ENCODE measurements around the gene TRAF7. TPM values are rescaled to one million over a fixed set of nuclear protein-coding genes. Genes with fewer than 3 reads are reported as not detected.
"Not testable (repeated sequence)": the region's sequence is repeated elsewhere in the genome, so short reads cannot be mapped to it uniquely, and the experiment has no call there.

TRAF7 gene
- total RNA-seq, 1 donor from 2014 or later = 76.2 TPM

GRCh38 chr16:2199621-2200139 is 44.1 kb downstream of the TRAF7 start:
- DNase-seq (ENCODE audit: low spot score) = no peak

- DNase-seq (ENCODE audit: low spot score) = no peak
Observed at GRCh38 chr16:2200313-2200712, 44.7 kb downstream of the TRAF7 start.

- DNase-seq (ENCODE audit: low spot score) = not testable (repeated sequence)
Observed at GRCh38 chr16:2203119-2203688, 47.6 kb downstream of the TRAF7 start.

- no peak for DNase-seq (ENCODE audit: low spot score)
Observed at GRCh38 chr16:2204416-2205103, 49.0 kb downstream of the TRAF7 start.

GRCh38 chr16:2205104-2205966 is 49.8 kb downstream of the TRAF7 start, which contains the start of gene MLST8:
MLST8 (plus strand) TSS chr16:2205454; CDS start chr16:2206086, 632 bp downstream.
- peak; percentile 86 for DNase-seq (ENCODE audit: low spot score)

- no peak for DNase-seq (ENCODE audit: low spot score)
Observed at GRCh38 chr16:2205967-2206313, 50.4 kb downstream of the TRAF7 start.

- DNase-seq (ENCODE audit: low spot score) = no peak
Observed at GRCh38 chr16:2206420-2206779, 50.8 kb downstream of the TRAF7 start.

- DNase-seq (ENCODE audit: low spot score) = no peak
Observed at GRCh38 chr16:2206780-2207433, 51.3 kb downstream of the TRAF7 start.

GRCh38 chr16:2207872-2208271 is 52.3 kb downstream of the TRAF7 start:
- no peak for DNase-seq (ENCODE audit: low spot score)

- no peak for DNase-seq (ENCODE audit: low spot score)
Observed at GRCh38 chr16:2208308-2208707, 52.7 kb downstream of the TRAF7 start.

- DNase-seq (ENCODE audit: low spot score) = no peak
Observed at GRCh38 chr16:2208772-2209171, 53.2 kb downstream of the TRAF7 start.

GRCh38 chr16:2209258-2210008 is 53.9 kb downstream of the TRAF7 start:
- DNase-seq (ENCODE audit: low spot score) = no peak

GRCh38 chr16:2210009-2210332 is 54.4 kb downstream of the TRAF7 start:
- DNase-seq (ENCODE audit: low spot score) = no peak

- no peak for DNase-seq (ENCODE audit: low spot score)
Observed at GRCh38 chr16:2210386-2211365, 55.1 kb downstream of the TRAF7 start, which contains the start of gene BRICD5. BRICD5 (minus strand) TSS chr16:2210863; CDS start chr16:2210833, 30 bp downstream.

- DNase-seq (ENCODE audit: low spot score) = no peak
Observed at GRCh38 chr16:2211923-2212347, 56.4 kb downstream of the TRAF7 start.

GRCh38 chr16:2212362-2213324 is 57.1 kb downstream of the TRAF7 start:
- no peak for DNase-seq (ENCODE audit: low spot score)

GRCh38 chr16:2213817-2214718 is 58.5 kb downstream of the TRAF7 start:
- no peak for DNase-seq (ENCODE audit: low spot score)

GRCh38 chr16:2214719-2214968 is 59.1 kb downstream of the TRAF7 start, which contains the start of gene PGP:
PGP (minus strand) TSS chr16:2214840; CDS start chr16:2214777, 63 bp downstream.
- DNase-seq (ENCODE audit: low spot score) = no peak
